Measurements from ENCODE around the gene NQO2. TPM values are rescaled to one million over a fixed set of nuclear protein-coding genes. Genes with fewer than 3 reads are reported as not detected.

NQO2 gene
- total RNA-seq, 1 experiment from 2014 or later, result 45.7 TPM

DNA sequence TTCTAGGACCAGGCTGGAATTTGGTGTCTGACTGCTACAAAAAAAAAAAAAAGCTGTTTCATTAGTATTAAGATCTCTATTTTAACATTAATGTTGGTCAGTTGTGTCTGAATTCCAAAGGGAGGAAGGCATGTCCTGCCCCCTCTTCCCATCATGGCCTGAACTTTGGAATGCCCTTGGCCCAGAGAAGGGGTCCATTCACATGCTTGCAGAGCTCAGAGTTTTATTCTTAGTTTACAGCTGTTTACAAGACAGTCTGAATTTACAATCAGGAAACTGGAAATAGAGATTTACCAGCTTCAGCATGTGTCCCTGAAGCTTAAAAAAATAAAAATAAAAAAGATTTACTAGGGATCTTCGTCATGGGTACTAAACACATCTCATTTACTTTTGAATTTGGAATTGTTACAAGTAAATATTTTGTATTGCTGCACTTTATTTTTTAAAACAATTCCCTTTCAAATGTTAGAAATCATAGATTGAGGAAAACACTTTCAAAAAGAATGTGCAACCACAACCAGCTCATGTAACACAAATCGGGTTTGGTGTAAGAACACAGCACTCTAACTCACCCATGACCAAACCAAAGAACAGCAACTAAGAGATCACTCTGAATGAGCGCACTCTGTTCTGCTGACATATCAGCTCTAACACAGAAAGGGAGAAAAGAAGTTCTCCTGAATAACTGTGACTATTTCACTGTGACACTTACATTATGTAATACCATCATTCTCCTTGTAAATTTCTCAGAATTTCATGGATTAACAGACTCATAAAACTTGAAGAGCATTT is 21.7 kb upstream of the NQO2 start:
- ATAC-seq (no peak), DNase-seq (ENCODE audit: low read depth, low spot score) (no peak)
- ChIA-PET CTCF (interaction anchor here (0.5 to 1.3 kb wide), 3 partner anchors 9 to 769 kb away, joined by 3 to 6 read pairs (median 5); no protein-coding TSS in a partner anchor), POLR2A (interaction anchor here (0.6 kb wide), 1 partner anchor 9 kb away, joined by 4 read pairs; no protein-coding TSS in a partner anchor)
- Histone ChIP-seq H3K9me3 (ENCODE audit: control insufficient read depth, insufficient read depth, low read depth, low read length) (no peaks in the 10 kb centered on the region), H3K4me1 (ENCODE audit: control insufficient read depth, insufficient read depth, low read length) (peaks cover 6% of the 10 kb centered on the region; the same call in 1 of the 2 replicates), H3K27me3 (ENCODE audit: control insufficient read depth, insufficient read depth, low read length) (no peaks in the 10 kb centered on the region), H3K36me3 (ENCODE audit: control insufficient read depth, insufficient read depth, low read length) (no peaks in the 10 kb centered on the region), H3K27ac (ENCODE audit: low read length) (no peak overlapping the region), H3K4me3 (ENCODE audit: low read depth in 2 of 2, low read length in 2 of 2) (no peak overlapping the region)
- intact Hi-C loops (cut with micrococcal nuclease; ENCODE audit: unreplicated experiment) (no loop called here), in situ Hi-C loops (cut with HindIII; ENCODE audit: low pct_unique_long_range_greater_than_20kb, low sequenced_read_pairs) (no loop called here)
- no peak for TF ChIP-seq TCF7L2 (IDR thresholded peaks at IDR 0.05; ENCODE audit: low read depth, low read length)
- TF ChIP-seq POLR2AphosphoS5 (IDR thresholded peaks at IDR 0.05; ENCODE audit: low read depth, low read length), result no peak
- TF ChIP-seq SIN3A (IDR thresholded peaks at IDR 0.05; ENCODE audit: borderline replicate concordance, insufficient read depth, low read depth, low read length), result no peak
- TF ChIP-seq, protein P1, sequence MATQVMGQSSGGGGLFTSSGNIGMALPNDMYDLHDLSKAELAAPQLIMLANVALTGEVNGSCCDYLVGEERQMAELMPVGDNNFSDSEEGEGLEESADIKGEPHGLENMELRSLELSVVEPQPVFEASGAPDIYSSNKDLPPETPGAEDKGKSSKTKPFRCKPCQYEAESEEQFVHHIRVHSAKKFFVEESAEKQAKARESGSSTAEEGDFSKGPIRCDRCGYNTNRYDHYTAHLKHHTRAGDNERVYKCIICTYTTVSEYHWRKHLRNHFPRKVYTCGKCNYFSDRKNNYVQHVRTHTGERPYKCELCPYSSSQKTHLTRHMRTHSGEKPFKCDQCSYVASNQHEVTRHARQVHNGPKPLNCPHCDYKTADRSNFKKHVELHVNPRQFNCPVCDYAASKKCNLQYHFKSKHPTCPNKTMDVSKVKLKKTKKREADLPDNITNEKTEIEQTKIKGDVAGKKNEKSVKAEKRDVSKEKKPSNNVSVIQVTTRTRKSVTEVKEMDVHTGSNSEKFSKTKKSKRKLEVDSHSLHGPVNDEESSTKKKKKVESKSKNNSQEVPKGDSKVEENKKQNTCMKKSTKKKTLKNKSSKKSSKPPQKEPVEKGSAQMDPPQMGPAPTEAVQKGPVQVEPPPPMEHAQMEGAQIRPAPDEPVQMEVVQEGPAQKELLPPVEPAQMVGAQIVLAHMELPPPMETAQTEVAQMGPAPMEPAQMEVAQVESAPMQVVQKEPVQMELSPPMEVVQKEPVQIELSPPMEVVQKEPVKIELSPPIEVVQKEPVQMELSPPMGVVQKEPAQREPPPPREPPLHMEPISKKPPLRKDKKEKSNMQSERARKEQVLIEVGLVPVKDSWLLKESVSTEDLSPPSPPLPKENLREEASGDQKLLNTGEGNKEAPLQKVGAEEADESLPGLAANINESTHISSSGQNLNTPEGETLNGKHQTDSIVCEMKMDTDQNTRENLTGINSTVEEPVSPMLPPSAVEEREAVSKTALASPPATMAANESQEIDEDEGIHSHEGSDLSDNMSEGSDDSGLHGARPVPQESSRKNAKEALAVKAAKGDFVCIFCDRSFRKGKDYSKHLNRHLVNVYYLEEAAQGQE (IDR thresholded peaks at IDR 0.05; ENCODE audit: insufficient read depth in 1 of 2, low read depth in 2 of 2, low read length in 1 of 2), result no peak
- TF ChIP-seq, protein P2, sequence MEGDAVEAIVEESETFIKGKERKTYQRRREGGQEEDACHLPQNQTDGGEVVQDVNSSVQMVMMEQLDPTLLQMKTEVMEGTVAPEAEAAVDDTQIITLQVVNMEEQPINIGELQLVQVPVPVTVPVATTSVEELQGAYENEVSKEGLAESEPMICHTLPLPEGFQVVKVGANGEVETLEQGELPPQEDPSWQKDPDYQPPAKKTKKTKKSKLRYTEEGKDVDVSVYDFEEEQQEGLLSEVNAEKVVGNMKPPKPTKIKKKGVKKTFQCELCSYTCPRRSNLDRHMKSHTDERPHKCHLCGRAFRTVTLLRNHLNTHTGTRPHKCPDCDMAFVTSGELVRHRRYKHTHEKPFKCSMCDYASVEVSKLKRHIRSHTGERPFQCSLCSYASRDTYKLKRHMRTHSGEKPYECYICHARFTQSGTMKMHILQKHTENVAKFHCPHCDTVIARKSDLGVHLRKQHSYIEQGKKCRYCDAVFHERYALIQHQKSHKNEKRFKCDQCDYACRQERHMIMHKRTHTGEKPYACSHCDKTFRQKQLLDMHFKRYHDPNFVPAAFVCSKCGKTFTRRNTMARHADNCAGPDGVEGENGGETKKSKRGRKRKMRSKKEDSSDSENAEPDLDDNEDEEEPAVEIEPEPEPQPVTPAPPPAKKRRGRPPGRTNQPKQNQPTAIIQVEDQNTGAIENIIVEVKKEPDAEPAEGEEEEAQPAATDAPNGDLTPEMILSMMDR (IDR thresholded peaks at IDR 0.05), result no peak
- BruUV-seq (replicated peaks), result no TSS peak

DNA sequence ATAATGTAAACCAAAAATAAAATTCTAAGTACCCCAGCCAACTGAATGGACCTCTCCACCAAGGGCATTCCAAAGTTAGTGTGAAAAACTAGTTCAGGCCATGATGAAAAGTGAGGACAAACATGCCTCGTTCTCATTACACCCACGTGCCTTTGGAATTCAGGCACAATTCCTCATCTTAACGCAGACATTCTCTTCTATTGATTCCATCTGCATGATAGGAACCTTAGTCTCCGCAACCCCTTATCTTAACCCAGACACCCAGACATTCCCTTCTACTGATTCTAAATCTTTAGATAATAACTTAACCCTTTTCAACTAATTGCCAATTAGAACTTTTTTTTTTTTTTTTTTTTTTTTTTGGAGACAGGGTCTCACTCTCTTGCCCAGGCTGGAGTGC is 20.8 kb upstream of the NQO2 start:
- Histone ChIP-seq H3K27me3 (ENCODE audit: control insufficient read depth, insufficient read depth, low read length) (no peaks in the 10 kb centered on the region), H3K27ac (ENCODE audit: low read length) (no peak overlapping the region), H3K4me1 (ENCODE audit: control insufficient read depth, insufficient read depth, low read length) (peaks cover 6% of the 10 kb centered on the region; the same call in 1 of the 2 replicates), H3K36me3 (ENCODE audit: control insufficient read depth, insufficient read depth, low read length) (no peaks in the 10 kb centered on the region), H3K4me3 (ENCODE audit: low read depth in 2 of 2, low read length in 2 of 2) (no peak overlapping the region), H3K9me3 (ENCODE audit: control insufficient read depth, insufficient read depth, low read depth, low read length) (no peaks in the 10 kb centered on the region)
- in situ Hi-C loops (cut with HindIII; ENCODE audit: low pct_unique_long_range_greater_than_20kb, low sequenced_read_pairs) (no loop called here), intact Hi-C loops (cut with micrococcal nuclease; ENCODE audit: unreplicated experiment) (no loop called here)
- ATAC-seq, result no peak
- BruUV-seq (replicated peaks), result no TSS peak
- DNase-seq (ENCODE audit: low read depth, low spot score), result no peak
- TF ChIP-seq, protein P2 (IDR thresholded peaks at IDR 0.05), result no peak
- no peak for TF ChIP-seq POLR2AphosphoS5 (IDR thresholded peaks at IDR 0.05; ENCODE audit: low read depth, low read length)
- TF ChIP-seq TCF7L2 (IDR thresholded peaks at IDR 0.05; ENCODE audit: low read depth, low read length), result no peak
- TF ChIP-seq, protein P1 (IDR thresholded peaks at IDR 0.05; ENCODE audit: insufficient read depth in 1 of 2, low read depth in 2 of 2, low read length in 1 of 2), result no peak
- TF ChIP-seq SIN3A (IDR thresholded peaks at IDR 0.05; ENCODE audit: borderline replicate concordance, insufficient read depth, low read depth, low read length), result no peak
- CTCF ChIA-PET, result no interaction called here
- POLR2A ChIA-PET, result no interaction called here

Data from Panc1 (cell line).